Prostate gland (tissue), 2 donors: Measurements from ENCODE around the gene DNAJC16.

Source experiments
- POLR2AphosphoS5 ChIP-seq: sonication (generic); formaldehyde crosslinking; IDR thresholded peaks from one replicate; pipeline ENCODE4 v1.6.1; 2017; ENCODE audit warnings: antibody characterized with exemption
- TF ChIP-seq, protein P1 (sequence below), 4 experiments: fragments of 200-600 bp in 2 of 4; fragments of 450-650 bp in 2 of 4; sonication (generic) in 2 of 4; IDR thresholded peaks; 1 replicate in 3 of 4; 2 replicates in 1 of 4; pipeline ENCODE4 v1.5.1; 2016 to 2019; ENCODE audit warnings: antibody characterized with exemption in 4 of 4, mild to moderate bottlenecking in 2 of 4, moderate library complexity in 2 of 4

- TF ChIP-seq, protein P1, sequence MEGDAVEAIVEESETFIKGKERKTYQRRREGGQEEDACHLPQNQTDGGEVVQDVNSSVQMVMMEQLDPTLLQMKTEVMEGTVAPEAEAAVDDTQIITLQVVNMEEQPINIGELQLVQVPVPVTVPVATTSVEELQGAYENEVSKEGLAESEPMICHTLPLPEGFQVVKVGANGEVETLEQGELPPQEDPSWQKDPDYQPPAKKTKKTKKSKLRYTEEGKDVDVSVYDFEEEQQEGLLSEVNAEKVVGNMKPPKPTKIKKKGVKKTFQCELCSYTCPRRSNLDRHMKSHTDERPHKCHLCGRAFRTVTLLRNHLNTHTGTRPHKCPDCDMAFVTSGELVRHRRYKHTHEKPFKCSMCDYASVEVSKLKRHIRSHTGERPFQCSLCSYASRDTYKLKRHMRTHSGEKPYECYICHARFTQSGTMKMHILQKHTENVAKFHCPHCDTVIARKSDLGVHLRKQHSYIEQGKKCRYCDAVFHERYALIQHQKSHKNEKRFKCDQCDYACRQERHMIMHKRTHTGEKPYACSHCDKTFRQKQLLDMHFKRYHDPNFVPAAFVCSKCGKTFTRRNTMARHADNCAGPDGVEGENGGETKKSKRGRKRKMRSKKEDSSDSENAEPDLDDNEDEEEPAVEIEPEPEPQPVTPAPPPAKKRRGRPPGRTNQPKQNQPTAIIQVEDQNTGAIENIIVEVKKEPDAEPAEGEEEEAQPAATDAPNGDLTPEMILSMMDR (IDR thresholded peaks at IDR 0.05): no peak
- no peak for TF ChIP-seq POLR2AphosphoS5
These were observed 12.7 kb upstream of the DNAJC16 start for GRCh38 chr1:15513919-15514318.
